GM20000 (cell line): Measurements from ENCODE around the gene TRAPPC5.

Experiments used
- DNase-seq: peaks from one replicate; pipeline ENCODE4 v3.0.0; 2012; ENCODE audit warnings: low spot score
- CTCF ChIP-seq: IDR thresholded peaks from 2 replicates; pipeline ENCODE4 v1.5.1; 2012; ENCODE audit warnings: mild to moderate bottlenecking, control low read depth; ENCODE audit errors: extremely low read depth, missing control alignments

Gene TRAPPC5

GRCh38 chr19:7680606-7681339 lies at the start of gene TRAPPC5:
Gene TRAPPC5 (plus strand): TSS chr19:7680833. CDS start chr19:7682254, 1,421 bp downstream.
- TF ChIP-seq CTCF, result peak; percentile 96
- DNase-seq, result peak; percentile 95

- no peak for TF ChIP-seq CTCF
- DNase-seq, result no peak
Observed at GRCh38 chr19:7631577-7631976, 49.1 kb upstream of the TRAPPC5 start.

- no peak for DNase-seq
- no peak for TF ChIP-seq CTCF
Observed at GRCh38 chr19:7632340-7633203, 48.1 kb upstream of the TRAPPC5 start.

- no peak for DNase-seq
- TF ChIP-seq CTCF, result no peak
Observed at GRCh38 chr19:7633698-7634097, 46.9 kb upstream of the TRAPPC5 start, which contains the start of gene PCP2. Gene PCP2 (minus strand): TSS chr19:7633719. CDS start chr19:7633457, 262 bp downstream.

- DNase-seq, result no peak
- no peak for TF ChIP-seq CTCF
Observed at GRCh38 chr19:7635670-7636069, 45.0 kb upstream of the TRAPPC5 start.

- no peak for TF ChIP-seq CTCF
Observed at GRCh38 chr19:7636317-7636690, 44.3 kb upstream of the TRAPPC5 start.

More at GRCh38 chr19:7636317-7636690, 44.3 kb upstream of the TRAPPC5 start:
- no peak for DNase-seq
